Body of pancreas (tissue), 4 donors: ENCODE results near the gene EYA3.

Source experiments
- CTCF ChIP-seq, 7 experiments: fragments of 450-650 bp in 4 of 7; fragments of 200-600 bp in 3 of 7; sonication (generic) in 3 of 7; IDR thresholded peaks; one replicate each; pipeline ENCODE4 v1.5.1; 2016 to 2019; ENCODE audit warnings: antibody characterized with exemption in 7 of 7
- POLR2A ChIP-seq, 3 donors: fragments of 450-650 bp; IDR thresholded peaks; one replicate each; pipeline ENCODE4 v1.6.1; 2016; ENCODE audit warnings: antibody characterized with exemption in 3 of 3, mild to moderate bottlenecking in 2 of 3

- TF ChIP-seq CTCF (IDR thresholded peaks at IDR 0.05) (no peak), POLR2A (IDR thresholded peaks at IDR 0.05) (no peak)
Observed at GRCh38 chr1:28056129-28056925, 32.1 kb downstream of the EYA3 start.
